HG03439 (cell line): ENCODE data around the gene GMDS.
"Not testable (repeated sequence)": the region's sequence is repeated elsewhere in the genome, so short reads cannot be mapped to it uniquely, and the experiment has no call there.

ENCODE experiments used
- ATAC-seq: cut with Tn5 transposase; IDR thresholded peaks from one replicate; pipeline ENCODE4 v1.9.1; 2021; ENCODE audit warnings: mild to moderate bottlenecking, moderate library complexity; ENCODE audit not compliant: unreplicated experiment

GMDS gene

DNA sequence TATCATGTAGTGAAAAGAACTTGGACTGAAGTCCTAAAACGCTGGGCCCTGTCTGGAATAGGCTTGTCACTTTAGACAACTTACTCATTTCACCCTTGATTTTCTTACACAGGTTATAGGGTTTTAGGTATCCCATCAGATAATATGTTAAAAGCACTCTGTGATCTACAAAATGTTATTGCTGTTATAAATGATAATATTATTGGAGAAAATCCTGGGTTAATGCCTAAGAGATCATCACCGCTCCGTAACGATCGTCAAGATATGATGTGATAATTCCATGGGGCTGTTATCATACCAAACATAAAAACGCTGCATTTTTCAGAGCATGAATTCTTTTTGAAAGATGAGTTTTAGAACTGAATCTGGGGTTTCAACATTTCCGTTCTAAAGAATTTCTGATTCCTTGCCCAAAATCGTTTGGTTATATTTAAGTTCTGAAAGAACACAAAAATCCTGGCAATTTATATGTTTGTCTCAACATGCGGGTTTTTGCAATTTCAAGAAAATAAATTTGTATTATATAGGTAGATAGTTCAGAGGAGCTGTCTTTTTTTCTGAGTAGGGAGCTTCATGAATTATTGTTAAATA is 480.9 kb downstream of the GMDS start:
- ATAC-seq = no peak

DNA sequence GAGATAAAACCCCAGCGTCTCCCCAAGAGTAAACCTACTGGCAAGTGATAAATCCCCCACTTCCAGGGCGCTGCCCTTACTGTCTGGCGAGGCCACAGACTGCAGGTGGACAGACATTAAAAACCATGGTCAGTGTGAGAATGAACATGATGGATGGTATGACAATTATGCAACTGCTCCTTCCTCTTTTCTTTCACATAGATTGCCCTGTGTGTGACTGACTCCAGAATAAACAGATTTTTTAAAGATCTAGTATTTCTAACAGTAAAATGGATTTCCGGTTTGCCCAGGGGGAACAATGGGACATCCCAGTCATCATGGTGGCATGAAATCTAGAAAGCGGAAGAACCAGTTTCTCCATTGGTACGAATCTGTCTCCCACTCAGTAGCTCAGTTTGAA is 482.0 kb downstream of the GMDS start:
- no peak for ATAC-seq

DNA sequence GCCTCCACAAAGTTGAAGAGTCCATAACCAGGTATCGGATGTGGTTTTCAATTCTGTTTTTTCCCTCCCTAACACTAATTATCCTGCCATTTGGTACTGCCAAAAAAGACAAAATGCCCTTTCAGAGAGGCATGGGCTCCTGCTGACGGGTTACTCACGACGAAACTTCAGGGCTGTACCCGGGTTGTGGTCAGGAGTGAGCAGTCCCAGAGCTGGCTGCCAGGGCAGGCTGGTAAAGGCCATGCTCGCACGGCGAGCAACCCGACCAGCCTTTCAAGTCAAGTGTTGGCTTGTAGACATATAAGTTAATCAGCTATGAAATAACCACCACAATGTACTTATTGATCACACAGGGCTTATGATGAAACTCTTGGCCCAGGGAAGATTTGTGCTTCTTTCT is 483.2 kb downstream of the GMDS start:
- ATAC-seq = no peak

DNA sequence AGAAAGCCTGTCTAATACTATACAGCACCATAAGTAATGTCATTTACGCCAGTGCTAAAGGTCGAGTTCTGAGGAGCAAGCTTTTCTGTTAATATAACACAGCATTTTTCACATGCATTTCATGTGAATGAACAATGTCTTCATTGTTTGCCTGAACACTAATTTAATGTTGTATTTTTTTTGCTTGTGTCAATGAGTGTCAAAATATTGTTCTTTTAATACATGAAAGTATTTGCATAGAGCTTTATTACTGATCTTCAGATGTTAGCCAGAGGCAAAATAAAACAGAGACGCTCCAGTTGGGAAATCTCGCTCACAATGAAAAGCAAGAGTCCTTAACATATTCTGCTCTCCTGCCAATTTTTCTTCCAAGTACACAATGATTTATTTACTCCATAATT is 483.9 kb downstream of the GMDS start:
- ATAC-seq = no peak

DNA sequence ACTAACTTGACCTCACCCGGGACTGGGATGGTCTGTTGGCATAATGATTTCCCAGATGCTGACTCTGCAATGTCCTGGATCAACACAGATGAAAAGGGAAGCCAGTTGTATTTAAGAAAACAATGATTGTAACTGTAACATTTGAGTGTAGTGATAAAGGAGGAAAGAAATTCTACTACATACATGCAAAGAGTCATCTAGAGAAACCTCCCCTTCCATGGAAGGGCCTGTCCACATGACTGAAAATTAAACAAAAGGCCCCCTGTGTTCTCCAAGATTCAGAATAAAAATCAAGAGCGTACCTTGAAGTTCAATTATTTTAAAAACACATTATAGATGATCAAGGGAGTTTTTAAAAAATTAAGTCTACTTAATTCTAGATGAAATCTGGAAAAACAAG is 484.5 kb downstream of the GMDS start:
- ATAC-seq = no peak

DNA sequence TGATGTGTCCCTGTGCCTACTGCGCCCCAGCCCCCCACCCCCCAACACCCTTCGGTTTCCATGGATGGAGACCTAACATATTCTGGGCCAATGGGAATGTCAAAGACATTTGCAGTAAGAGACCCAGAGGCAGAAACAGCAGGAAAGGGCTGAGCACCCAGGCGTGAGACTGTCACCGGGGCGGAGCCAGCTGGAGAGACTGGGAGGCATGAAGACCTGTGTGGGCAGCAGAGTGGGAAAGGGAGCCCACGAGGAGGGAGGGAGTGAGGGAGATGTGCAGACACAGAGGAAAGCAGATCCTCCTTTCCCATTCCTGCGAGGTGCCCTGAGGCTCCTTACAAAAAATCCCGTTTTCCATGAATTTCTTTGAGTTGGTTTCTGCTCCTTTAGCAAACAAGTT is 485.5 kb downstream of the GMDS start:
- ATAC-seq = no peak

DNA sequence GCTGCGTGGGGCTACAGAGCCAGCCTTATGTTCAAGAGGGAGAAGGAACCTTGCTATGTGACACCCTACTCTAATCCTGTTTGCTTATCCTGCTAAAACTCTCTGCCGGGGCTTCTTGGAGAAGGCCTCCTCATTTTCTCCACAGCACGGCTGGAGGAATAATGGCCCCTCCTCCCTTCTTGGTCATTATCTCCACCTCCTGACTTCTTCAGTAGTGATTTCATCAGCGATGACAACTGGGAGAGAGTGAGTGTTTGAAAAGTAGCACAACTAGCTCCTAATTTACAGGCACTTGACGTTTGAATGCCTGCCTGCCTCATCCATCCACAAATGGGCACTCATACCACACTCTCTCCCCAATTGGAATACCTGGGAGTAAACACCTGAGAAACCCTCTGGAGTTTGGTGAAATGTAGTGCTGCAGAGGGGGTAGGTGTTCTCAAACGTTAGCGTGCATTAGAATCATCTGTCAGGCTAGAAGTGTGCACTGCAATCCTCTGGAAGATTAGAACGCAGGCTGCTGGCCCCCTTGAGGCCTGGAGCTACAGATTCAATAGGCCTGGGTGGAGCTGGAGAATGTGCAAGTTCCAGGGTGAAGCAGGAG is 487.2 kb downstream of the GMDS start:
- ATAC-seq = no peak

DNA sequence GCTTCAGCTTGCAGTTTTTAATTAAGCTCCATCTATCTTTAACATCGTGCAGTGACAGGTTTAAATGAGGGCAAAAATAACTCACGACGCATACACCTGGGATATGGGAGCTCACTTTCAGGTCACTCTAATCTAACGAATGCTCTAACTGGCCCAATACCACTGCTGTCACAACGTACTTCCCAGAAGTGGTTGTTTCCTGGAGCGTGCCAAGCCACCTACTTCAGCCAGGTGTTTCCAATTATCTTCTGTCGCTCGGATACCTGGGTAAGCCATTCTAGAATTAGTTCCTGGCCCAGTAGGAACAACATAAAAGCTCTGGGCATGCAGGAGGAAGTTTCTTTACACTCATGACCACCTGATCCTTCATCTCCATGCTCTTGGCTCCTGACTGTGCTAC is 488.3 kb downstream of the GMDS start:
- ATAC-seq = no peak

DNA sequence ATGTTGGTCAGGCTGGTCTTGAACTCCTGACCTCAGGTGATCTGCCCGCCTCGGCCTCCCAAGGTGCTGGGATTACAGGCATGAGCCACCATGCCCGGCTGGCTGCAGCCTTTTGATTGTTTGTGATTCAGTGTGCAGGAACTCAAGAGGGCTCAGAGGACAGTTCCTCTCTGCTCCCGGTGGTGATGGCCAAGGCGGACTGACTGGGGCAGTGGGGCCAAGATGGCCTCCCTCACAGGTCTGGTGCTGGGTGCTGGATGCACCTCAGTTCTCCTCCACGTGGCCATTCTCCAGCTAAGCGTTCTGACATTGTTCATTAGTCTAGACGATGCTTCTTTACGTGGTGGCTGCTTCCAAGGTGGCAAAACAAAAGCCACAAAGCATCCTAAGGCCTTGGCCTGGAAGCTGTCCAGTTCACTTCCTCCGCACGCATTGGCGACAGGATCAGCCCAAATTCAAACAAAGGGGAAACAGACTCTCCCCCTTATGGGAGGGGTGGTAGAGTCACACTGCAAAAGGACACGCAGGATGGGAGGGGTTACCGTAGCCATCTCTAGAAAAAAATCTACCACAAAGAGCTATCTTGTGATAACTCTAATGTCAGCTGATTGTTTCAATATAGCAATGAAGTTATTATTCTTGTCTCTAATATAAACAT is 488.8 kb downstream of the GMDS start:
- ATAC-seq = no peak

DNA sequence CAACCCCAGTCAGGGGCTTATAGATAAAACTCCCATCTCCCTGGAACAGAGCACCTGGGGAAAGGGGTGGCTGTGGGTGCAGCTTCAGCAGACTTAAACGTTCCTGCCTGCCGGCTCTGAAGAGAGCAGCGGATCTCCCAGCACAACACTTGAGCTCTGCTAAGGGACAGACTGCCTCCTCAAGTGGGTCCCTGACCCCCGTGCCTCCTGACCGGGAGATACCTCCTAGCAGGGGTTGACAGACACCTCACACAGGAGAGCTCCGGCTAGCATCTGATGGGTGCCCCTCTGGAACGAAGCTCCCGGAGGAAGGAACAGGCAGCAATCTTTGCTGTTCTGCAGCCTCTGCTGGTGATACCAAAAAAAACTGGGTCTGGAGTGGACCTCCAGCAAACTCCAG is 494.3 kb downstream of the GMDS start:
- not testable (repeated sequence) for ATAC-seq

DNA sequence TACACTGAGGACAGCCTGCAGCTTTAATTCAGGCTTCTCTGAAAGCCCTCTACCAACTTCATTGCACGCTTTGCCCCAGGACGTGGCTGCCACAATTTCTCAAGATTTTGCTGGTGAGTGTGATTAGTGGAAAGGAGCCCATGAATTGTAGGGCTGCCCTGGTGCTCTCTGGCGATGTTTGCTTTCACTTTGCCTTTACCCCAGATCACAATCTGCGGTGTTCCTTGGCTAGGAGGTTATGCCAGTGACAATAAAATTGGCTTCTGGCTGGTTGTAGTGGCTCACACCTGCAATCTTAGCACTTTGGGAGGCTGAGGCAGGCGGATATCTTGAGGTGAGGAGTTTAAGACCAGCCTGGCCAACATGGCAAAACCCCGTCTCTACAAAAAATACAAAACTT is 496.4 kb downstream of the GMDS start:
- no peak for ATAC-seq

DNA sequence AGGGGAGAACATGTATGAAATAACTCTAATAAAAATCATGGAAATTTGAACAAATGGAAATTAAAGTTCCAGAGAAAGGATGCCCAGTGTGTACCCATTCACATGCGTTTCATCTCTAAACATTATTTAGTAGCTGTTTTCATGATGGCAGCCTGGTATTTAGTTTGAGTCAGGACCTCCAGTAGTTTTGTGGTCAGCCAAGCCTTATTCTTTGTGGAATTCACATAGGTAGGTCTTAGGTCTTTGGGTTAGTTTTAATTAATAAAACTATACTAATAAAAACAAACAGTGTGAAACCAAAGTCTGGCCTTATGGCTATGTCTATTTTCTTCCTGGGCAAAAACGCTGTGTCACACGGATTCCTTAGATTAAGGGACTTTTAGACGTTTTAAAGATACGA is 497.9 kb downstream of the GMDS start:
- no peak for ATAC-seq

DNA sequence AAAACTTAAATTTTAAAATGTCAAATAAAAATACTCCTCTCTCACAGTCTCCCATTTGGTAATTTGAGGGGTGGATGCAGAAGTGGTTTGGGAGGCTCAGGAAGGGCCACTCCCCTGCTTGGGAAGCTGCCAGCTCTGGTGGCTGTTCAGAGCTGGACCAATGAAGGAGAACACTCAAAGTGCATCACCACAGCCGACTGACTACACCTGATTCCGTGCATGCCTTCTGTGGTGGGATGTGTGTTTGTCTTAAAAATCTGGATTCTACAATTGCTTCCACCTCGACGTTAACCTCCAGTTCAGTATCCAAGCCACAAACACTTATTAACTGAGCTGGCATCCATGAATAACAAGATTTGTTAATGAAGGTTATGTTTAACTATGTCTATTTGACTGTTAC is 498.4 kb downstream of the GMDS start:
- no peak for ATAC-seq

DNA sequence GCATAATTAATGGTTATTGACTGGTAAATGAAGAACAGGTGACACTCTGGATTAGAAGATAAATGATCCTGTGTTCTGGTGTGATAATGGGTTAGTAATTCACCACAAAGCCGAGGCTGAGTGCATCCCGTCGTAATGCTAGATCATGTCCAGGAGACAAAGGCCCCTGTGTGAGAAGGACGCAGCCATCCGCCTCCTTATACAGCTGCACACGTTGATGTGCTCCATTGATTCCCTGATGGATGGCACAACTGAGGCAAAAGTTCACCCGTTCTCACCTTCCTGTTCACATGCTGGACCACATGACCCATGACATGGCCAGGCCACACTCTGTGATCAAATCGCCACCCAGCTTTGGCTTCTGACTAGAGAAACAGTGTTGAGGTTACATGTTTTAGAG is 499.6 kb downstream of the GMDS start:
- ATAC-seq = no peak

DNA sequence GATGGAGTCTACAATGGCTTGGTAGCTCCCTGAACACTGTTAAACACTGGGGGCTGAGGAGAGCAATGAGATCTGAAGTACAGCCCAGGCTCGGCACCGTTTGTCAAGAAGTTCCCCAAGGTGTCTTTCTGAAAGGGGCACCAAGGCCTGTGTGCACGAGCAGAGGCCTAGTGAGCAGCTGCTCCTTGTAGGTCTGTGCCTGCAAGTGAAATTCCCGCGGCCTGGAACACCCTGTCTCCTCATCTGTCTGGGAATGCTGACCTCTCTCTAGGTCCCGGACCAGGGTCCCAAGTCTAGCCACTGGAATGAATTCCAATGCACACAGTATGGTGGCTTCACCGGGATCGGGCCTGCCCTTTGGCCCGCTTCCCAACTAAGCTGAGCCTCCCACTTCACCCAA is 500.9 kb downstream of the GMDS start:
- no peak for ATAC-seq

DNA sequence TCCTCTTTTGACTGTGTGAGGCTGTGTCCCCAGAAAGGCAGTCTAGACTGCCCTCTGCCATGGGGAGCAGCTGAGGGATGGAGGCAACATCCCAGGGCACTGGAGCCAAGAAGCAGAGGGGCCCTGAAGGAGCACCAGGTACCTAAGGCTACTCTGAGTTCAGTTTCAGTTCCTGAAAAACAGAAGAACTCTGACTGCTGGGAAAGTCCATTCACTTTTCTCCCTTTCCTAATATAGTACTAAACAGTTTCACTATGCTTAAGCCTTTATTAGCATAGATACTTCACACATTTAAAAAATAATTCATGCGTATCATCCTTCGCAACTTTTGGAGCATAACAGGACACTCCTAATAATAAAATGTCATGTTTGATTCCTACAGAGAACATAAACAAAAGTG is 505.7 kb downstream of the GMDS start:
- peak; percentile 92 for ATAC-seq

DNA sequence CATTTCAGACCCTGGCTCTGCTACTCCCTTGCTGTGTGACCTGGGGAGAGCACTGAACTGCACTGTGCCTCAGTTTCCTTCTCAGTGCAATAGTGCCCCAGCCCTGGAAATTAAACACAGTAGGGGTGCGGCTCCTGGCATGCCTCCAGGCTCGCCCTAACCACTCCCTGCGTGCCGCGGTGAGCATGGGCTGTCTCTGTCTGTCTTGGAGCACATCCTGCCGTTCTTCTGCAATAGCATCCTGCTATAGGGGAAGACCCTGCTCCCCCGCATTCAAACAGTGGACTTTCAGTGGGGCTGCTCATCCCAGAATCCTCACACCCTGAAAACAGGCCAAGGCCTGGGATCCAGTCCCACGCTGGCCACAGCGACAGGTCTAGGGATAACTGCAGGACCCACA is 506.2 kb downstream of the GMDS start:
- peak; percentile 4 for ATAC-seq

DNA sequence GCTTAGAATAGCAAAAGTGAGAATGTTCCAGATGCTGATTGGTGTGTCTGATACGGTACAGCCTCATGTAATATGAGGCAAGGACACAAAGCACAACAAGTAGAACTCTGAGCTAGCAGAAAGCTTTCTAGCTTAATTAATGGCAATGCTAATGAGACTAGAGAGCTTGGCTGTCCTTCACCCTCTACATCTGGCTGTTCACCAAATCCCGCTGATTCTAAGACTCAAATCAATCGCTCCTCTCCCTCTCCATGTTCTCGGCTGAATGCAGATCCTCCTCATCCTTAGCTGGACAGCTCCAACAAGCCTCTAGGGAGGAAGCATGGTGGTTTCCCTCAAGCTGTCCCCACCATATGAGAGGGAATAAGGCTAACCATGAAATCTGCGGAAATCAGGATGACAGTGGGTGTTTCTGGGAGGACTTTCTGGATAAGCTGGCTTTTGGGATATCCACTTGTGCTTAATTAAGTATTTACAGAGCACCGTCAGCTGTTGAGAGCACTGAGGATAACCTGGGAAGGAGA is 506.8 kb downstream of the GMDS start:
- no peak for ATAC-seq

DNA sequence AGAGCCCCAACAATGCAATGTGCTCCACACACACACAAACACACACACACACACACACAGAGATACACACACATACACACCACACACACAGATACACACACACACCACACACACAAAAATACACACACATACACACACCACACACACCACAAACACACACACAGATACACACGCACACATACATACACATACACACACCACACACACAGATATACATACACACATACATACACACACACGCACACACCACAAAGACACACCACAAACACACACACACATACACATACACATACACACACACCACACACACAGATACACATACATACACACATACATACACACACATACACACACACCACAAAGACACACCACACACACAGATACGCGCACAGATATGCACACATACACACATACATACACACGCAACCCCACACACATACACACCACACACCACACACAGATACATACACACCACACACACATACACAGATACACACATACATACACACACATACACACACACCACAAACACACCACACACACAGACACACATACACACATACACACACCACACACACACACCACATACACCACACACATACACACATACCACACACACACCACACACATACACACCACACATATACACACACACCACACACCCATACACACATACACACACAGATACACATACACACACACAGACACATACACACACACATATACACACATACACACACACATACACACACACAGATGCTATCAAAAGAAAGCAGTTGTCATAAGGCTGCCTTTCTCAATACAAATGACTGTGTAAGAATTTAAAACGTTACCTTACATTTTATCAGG is 507.7 kb downstream of the GMDS start:
- ATAC-seq = no peak

DNA sequence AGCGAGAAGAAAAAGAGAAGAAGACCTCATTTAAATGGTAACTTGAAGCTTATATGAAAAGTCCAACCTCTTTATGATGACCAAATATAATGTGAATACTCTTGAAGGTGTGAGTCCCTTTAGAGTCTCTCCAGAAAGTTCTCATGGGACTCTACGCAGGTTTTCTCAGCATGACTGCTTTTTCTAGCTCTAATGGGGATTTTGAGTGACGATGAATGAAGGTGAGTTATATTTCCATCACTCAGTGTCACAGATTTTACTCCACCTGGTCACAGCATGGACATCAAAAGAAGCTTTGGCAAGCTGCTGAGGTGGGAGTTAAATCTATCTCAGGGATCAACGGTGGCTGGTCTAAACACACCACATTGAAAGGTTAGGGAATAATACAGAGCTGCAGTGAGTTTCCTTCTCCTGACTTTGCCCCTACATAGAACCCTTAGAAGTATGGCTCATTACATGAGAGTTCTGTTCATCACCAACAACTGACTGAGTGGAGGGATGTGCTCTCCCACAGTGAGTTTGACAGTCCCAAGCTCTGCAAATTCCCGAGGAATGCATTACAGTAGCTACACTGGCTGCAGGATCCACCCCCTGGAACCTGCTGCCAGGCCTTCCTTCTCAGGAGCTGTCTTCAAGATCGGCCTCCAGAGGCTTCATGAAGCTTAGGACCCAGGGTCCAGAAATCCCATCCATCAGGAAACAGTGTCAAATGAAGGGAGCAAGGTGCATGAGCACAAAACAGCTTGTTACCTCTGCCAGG is 508.9 kb downstream of the GMDS start:
- ATAC-seq = no peak

DNA sequence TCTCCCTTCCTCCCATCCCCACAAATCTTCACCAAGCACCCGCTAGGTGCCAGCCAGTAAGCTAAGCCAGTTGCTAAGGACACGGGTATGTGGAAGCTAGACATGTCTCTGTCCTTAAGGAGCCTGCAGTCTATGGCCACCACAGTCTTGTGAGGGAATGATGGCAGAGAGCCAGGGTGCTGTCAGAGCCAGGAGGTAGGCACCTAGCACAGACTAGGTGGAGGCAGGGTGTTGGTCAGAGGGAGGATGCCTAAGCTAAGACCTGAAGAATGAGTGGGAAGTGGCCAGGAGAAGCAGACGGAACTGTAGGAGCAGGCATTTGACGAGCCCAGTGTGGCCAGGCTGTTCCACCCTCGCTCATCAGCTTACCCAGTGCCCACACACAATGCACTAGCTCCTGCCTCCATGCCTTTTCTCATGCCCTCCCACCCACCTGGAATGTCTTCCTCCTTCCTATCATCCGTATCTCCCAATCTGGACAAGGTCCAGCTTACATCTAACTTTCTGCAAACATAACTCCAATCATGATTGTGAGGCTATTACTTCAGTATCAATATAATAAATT is 510.1 kb downstream of the GMDS start:
- ATAC-seq = no peak
